GM19372 (cell line): ENCODE measurements around the gene ZNF70.
"Not testable (repeated sequence)": the region's sequence is repeated elsewhere in the genome, so short reads cannot be mapped to it uniquely, and the experiment has no call there.

Experiments
- ATAC-seq: cut with Tn5 transposase; IDR thresholded peaks from one replicate; pipeline ENCODE4 v1.9.1; 2021; ENCODE audit warnings: mild to moderate bottlenecking, low read depth, moderate library complexity; ENCODE audit not compliant: unreplicated experiment

The ZNF70 gene

GRCh38 chr22:23760056-23760455 lies 9.1 kb upstream of the ZNF70 start:
- no peak for ATAC-seq

GRCh38 chr22:23759566-23759965 lies 8.7 kb upstream of the ZNF70 start:
- no peak for ATAC-seq

GRCh38 chr22:23756891-23757290 lies 6.0 kb upstream of the ZNF70 start:
- ATAC-seq, result no peak

- ATAC-seq, result no peak
These were observed 4.8 kb upstream of the ZNF70 start for GRCh38 chr22:23755711-23756110.

GRCh38 chr22:23754980-23755636 lies 4.2 kb upstream of the ZNF70 start:
- no peak for ATAC-seq

- ATAC-seq, result no peak
These were observed 3.5 kb upstream of the ZNF70 start, which contains the start of gene VPREB3 for GRCh38 chr22:23754220-23754919. Gene VPREB3, minus strand, starts transcription at chr22:23754425. Its CDS starts 62 bp downstream, at chr22:23754363.

GRCh38 chr22:23753385-23753784 lies 2.5 kb upstream of the ZNF70 start:
- ATAC-seq, result no peak

- no peak for ATAC-seq
These were observed 1.8 kb upstream of the ZNF70 start for GRCh38 chr22:23752750-23753149.

- no peak for ATAC-seq
These were observed 1.3 kb upstream of the ZNF70 start for GRCh38 chr22:23752090-23752691.

GRCh38 chr22:23751441-23751996 lies 607 bp upstream of the ZNF70 start:
- ATAC-seq, result no peak

- ATAC-seq, result no peak
These were observed 572 bp downstream of the ZNF70 start for GRCh38 chr22:23750367-23750713.

- ATAC-seq, result no peak
These were observed 1.0 kb downstream of the ZNF70 start for GRCh38 chr22:23749841-23750301.

- no peak for ATAC-seq
These were observed 5.1 kb downstream of the ZNF70 start for GRCh38 chr22:23745791-23746190.

GRCh38 chr22:23744485-23744884 lies 6.4 kb downstream of the ZNF70 start:
- no peak for ATAC-seq

- ATAC-seq, result no peak
These were observed 6.9 kb downstream of the ZNF70 start for GRCh38 chr22:23744001-23744400.

- ATAC-seq, result no peak
These were observed 7.6 kb downstream of the ZNF70 start for GRCh38 chr22:23743303-23743705.

- no peak for ATAC-seq
These were observed 8.2 kb downstream of the ZNF70 start for GRCh38 chr22:23742505-23743264.

- ATAC-seq, result no peak
These were observed 13.2 kb downstream of the ZNF70 start for GRCh38 chr22:23737696-23738095.

- not testable (repeated sequence) for ATAC-seq
These were observed 22.8 kb downstream of the ZNF70 start for GRCh38 chr22:23728108-23728507.

GRCh38 chr22:23722724-23723123 lies 28.2 kb downstream of the ZNF70 start:
- ATAC-seq, result no peak

GRCh38 chr22:23722160-23722559 lies 28.8 kb downstream of the ZNF70 start:
- ATAC-seq, result no peak
